Panc1 (cell line): ENCODE data around the gene C4orf51. TPM values are rescaled to one million over a fixed set of nuclear protein-coding genes. Genes with fewer than 3 reads are reported as not detected.

Experiments used
- ATAC-seq: fragments of 200-7000 bp; cut with Tn5 transposase; 2 replicates; pipeline ENCODE4 v1.9.1; 2020; ENCODE audit warnings: mild to moderate bottlenecking, moderate library complexity
- BruUV-seq: library from RNA; stranded (reverse); fragments of 400-500 nt; replicated peaks from 2 replicates; lab custom pipeline; 2021; lab: Mats Ljungman, UMichigan
- CTCF ChIA-PET: fragments of 300-600 bp; sonication (Branson Sonifier 250); formaldehyde crosslinking; loops from one replicate; lab custom pipeline; 2022; ENCODE audit warnings: antibody characterized with exemption; lab: Charles Lee
- POLR2A ChIA-PET: fragments of 300-600 bp; sonication (Branson Sonifier 250); formaldehyde crosslinking; loops from one replicate; lab custom pipeline; 2022; ENCODE audit warnings: antibody characterized with exemption; lab: Charles Lee
- DNase-seq: peaks from one replicate; pipeline ENCODE4 v3.0.0-alpha.2; 2010; ENCODE audit warnings: low read depth, low spot score
- H3K27ac ChIP-seq: 2 replicates; pipeline ENCODE4 v1.5.1; 2011; ENCODE audit warnings: mild to moderate bottlenecking, low read length, inconsistent platforms
- H3K27me3 ChIP-seq: fragments of 200-500 bp; sonication (Bioruptor generic); 2 replicates; pipeline ENCODE4 v1.6.0; 2014; ENCODE audit warnings: low read length, inconsistent platforms; ENCODE audit not compliant: control insufficient read depth, insufficient read depth
- H3K36me3 ChIP-seq: fragments of 200-500 bp; sonication (Bioruptor generic); 2 replicates; pipeline ENCODE4 v1.5.1; 2014; ENCODE audit warnings: inconsistent platforms, mild to moderate bottlenecking, low read length, moderate library complexity; ENCODE audit not compliant: control insufficient read depth, insufficient read depth
- H3K4me1 ChIP-seq: 2 replicates; pipeline ENCODE4 v1.5.1; 2011; ENCODE audit warnings: inconsistent platforms, mild to moderate bottlenecking, low read length, moderate library complexity; ENCODE audit not compliant: control insufficient read depth, insufficient read depth
- H3K4me3 ChIP-seq, 2 experiments: 2 replicates each; pipeline ENCODE4 v1.5.1; 2011 to 2012; ENCODE audit warnings: low read depth in 2 of 2, low read length in 2 of 2, mild to moderate bottlenecking in 2 of 2, inconsistent platforms in 1 of 2, moderate library complexity in 1 of 2
- H3K9me3 ChIP-seq: fragments of 200-500 bp; sonication (Bioruptor generic); 2 replicates; pipeline ENCODE4 v1.5.1; 2014; ENCODE audit warnings: low read depth, mild to moderate bottlenecking, inconsistent platforms, low read length, moderate library complexity; ENCODE audit not compliant: control insufficient read depth, insufficient read depth
- CTCF ChIP-seq: fragments of 450-650 bp; IDR thresholded peaks from 2 replicates; pipeline ENCODE4 v1.5.1; 2017; ENCODE audit warnings: mild to moderate bottlenecking
- POLR2AphosphoS5 ChIP-seq: IDR thresholded peaks from 2 replicates; pipeline ENCODE4 v1.6.1; 2012; ENCODE audit warnings: mild to moderate bottlenecking, low read depth, low read length, moderate library complexity
- REST ChIP-seq, 2 experiments: IDR thresholded peaks; 2 replicates each; pipeline ENCODE4 v1.6.1; 2011 to 2012; ENCODE audit warnings: low read depth in 2 of 2, control low read depth in 1 of 2, low read length in 1 of 2, mild to moderate bottlenecking in 1 of 2, moderate library complexity in 1 of 2; ENCODE audit not compliant: insufficient read depth in 1 of 2
- SIN3A ChIP-seq: IDR thresholded peaks from 2 replicates; pipeline ENCODE4 v1.6.1; 2012; ENCODE audit warnings: low read depth, mild to moderate bottlenecking, low read length, moderate library complexity, borderline replicate concordance; ENCODE audit not compliant: insufficient read depth
- TCF7L2 ChIP-seq: IDR thresholded peaks from 2 replicates; pipeline ENCODE4 v1.6.1; 2011; ENCODE audit warnings: mild to moderate bottlenecking, low read depth, low read length, inconsistent platforms
- in situ Hi-C: cut with HindIII; loops from 2 replicates; pipeline ENCODE4 v1.10.0; 2016; ENCODE audit warnings: low sequenced_read_pairs, low pct_unique_long_range_greater_than_20kb
- intact Hi-C: fragments of 100-400 bp; cut with micrococcal nuclease; formaldehyde crosslinking; loops from one replicate; pipeline ENCODE4 v1.10.0; 2022; ENCODE audit not compliant: unreplicated experiment
- total RNA-seq: library from RNA; stranded (reverse); gene quantifications from one replicate; pipeline ENCODE4 v1.2.1, GENCODE V29; 2021; ENCODE audit not compliant: unreplicated experiment

Gene C4orf51
- total RNA-seq, 1 experiment from 2014 or later: not detected

- no peak for TF ChIP-seq CTCF
- TF ChIP-seq SIN3A: no peak
- TF ChIP-seq TCF7L2: no peak
- no peak for TF ChIP-seq POLR2AphosphoS5
- TF ChIP-seq REST (IDR thresholded peaks at IDR 0.05; ENCODE audit: insufficient read depth in 1 of 2, low read depth in 2 of 2, low read length in 1 of 2): no peak
- Histone ChIP-seq H3K4me1 (no peaks in the 10 kb centered on the region), H3K27ac (no peak overlapping the region), H3K36me3 (no peaks in the 10 kb centered on the region), H3K9me3 (no peaks in the 10 kb centered on the region), H3K27me3 (no peaks in the 10 kb centered on the region), H3K4me3 (no peak overlapping the region)
- BruUV-seq: no TSS peak
- ChIA-PET CTCF (no interaction called here), POLR2A (no interaction called here)
- in situ Hi-C loops: no loop called here
- ATAC-seq (no peak), DNase-seq (no peak)
- intact Hi-C loops: no loop called here
Observed at GRCh38 chr4:145775406-145775805, 95.5 kb downstream of the C4orf51 start.

DNA sequence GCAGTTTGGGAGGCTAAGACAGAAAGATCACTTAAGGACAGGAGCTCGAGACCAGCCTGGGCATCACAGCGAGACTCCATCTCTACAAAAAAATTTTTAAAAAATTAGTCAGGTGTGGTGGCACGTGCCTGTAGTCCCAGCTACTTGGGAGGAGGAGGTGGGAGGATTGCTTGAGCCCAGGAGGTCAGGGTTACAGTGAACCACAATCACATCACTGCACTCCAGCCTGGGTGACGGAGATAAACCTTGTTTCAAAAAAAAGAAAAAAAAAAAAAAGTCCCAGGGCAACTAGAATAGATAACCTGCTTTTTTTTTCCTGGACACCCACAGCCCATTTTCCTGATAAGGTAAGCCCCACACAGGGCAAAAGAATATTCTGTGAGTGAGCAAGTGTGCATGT lies 96.3 kb downstream of the C4orf51 start:
- no peak for TF ChIP-seq SIN3A
- TF ChIP-seq POLR2AphosphoS5: no peak
- no peak for TF ChIP-seq CTCF
- no peak for TF ChIP-seq REST (IDR thresholded peaks at IDR 0.05; ENCODE audit: insufficient read depth in 1 of 2, low read depth in 2 of 2, low read length in 1 of 2)
- TF ChIP-seq TCF7L2: no peak
- H3K27ac ChIP-seq: no peak overlapping the region
- no peaks in the 10 kb centered on the region for H3K36me3 ChIP-seq
- in situ Hi-C loops (no loop called here), intact Hi-C loops (no loop called here)
- no peaks in the 10 kb centered on the region for H3K9me3 ChIP-seq
- BruUV-seq: no TSS peak
- ChIA-PET POLR2A (no interaction called here), CTCF (no interaction called here)
- ATAC-seq (no peak), DNase-seq (no peak)
- H3K27me3 ChIP-seq: no peaks in the 10 kb centered on the region
- no peak overlapping the region for H3K4me3 ChIP-seq
- H3K4me1 ChIP-seq: no peaks in the 10 kb centered on the region
